ENCODE data around the gene TCIRG1. TPM values are rescaled to one million over a fixed set of nuclear protein-coding genes. Genes with fewer than 3 reads are reported as not detected.
A peak's percentile ranks its signal among the peaks of the same experiment; 100 is the strongest.
"Not testable (repeated sequence)": the region's sequence is repeated elsewhere in the genome, so short reads cannot be mapped to it uniquely, and the experiment has no call there.

Gene TCIRG1, protein sequence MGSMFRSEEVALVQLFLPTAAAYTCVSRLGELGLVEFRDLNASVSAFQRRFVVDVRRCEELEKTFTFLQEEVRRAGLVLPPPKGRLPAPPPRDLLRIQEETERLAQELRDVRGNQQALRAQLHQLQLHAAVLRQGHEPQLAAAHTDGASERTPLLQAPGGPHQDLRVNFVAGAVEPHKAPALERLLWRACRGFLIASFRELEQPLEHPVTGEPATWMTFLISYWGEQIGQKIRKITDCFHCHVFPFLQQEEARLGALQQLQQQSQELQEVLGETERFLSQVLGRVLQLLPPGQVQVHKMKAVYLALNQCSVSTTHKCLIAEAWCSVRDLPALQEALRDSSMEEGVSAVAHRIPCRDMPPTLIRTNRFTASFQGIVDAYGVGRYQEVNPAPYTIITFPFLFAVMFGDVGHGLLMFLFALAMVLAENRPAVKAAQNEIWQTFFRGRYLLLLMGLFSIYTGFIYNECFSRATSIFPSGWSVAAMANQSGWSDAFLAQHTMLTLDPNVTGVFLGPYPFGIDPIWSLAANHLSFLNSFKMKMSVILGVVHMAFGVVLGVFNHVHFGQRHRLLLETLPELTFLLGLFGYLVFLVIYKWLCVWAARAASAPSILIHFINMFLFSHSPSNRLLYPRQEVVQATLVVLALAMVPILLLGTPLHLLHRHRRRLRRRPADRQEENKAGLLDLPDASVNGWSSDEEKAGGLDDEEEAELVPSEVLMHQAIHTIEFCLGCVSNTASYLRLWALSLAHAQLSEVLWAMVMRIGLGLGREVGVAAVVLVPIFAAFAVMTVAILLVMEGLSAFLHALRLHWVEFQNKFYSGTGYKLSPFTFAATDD
- total RNA-seq (100 to 1,000 TPM; 149 to 164 TPM), polyA plus RNA-seq (10 to 100 TPM; 19.9 to 24.2 (median 20.9) TPM), total RNA-seq (57.8 to 115 (median 76.4) reads per million in 6 experiments)

DNA sequence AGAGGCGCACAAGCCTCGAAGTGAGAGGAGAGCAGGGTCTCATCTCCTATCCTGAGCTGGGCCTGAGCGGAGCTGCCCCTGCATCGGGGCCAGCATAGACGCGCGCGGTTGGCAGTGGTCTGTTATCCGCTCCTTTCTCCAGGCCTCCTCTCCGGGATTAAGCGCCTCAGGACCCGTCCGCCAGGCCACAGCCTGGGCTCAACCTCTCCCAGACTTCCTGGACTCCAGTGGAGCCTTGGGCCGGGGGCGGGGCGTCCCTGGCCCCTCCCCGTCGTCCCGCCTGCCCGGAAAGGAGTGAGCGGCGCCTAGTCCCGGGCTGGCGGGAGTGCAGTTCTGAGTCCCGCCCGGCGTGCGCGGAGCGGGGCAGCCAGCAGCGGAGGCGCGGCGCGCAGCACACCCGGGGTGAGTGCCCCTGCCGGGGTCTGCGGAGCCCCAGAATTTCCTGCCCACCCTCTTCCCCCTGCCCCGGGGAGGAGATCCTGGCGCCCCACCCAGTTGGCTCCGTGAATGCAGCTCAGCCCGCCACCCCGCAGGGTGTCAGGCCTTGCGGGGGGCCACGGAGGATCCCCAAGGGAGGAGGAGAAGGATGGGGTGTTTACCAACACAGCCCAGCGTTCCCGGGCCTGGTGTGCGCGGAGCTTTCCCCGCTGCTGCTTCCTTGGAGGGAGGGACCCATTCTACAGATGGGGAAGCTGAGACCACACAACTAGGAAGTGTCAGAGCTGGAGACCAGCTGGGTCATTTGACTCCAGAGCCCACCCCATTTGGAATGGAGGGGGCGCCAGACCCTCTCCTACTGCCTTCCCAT, at the start of gene TCIRG1:
Gene TCIRG1 (plus strand): TSS at position 308 of the 808 bp plus-strand sequence. CDS start 2,247 bp downstream, outside the sequence.
- no peaks in the 10 kb centered on the region for H3K27me3 Mint-ChIP-seq
- peaks cover 0 to 12% (median 0%) of the 10 kb centered on the region in 3 donors for H3K36me3 Mint-ChIP-seq
- peak within 1 kb of the TSS; percentile 80 to 96 (median 90) for H3K4me3 Mint-ChIP-seq
- DNase-seq (peak in 8 of 10 donors; percentile 30 to 58 (median 44)), ATAC-seq (peak; percentile 59 to 72)
- peak within 1 kb of the TSS; percentile 91 to 97 (median 94) for H3K27ac Mint-ChIP-seq
- H3K9me3 Mint-ChIP-seq, result no peaks in the 10 kb centered on the region
- POLR2A ChIA-PET, result interaction anchor here (1.1 to 3.5 kb wide), 6 partner anchors 8 to 172 kb away, joined by 3 to 23 read pairs (median 6); partner anchors contain the start of gene NDUFS8
- H3K4me1 Mint-ChIP-seq, result peaks cover 15 to 40% (median 38%) of the 10 kb centered on the region in 4 donors

DNA sequence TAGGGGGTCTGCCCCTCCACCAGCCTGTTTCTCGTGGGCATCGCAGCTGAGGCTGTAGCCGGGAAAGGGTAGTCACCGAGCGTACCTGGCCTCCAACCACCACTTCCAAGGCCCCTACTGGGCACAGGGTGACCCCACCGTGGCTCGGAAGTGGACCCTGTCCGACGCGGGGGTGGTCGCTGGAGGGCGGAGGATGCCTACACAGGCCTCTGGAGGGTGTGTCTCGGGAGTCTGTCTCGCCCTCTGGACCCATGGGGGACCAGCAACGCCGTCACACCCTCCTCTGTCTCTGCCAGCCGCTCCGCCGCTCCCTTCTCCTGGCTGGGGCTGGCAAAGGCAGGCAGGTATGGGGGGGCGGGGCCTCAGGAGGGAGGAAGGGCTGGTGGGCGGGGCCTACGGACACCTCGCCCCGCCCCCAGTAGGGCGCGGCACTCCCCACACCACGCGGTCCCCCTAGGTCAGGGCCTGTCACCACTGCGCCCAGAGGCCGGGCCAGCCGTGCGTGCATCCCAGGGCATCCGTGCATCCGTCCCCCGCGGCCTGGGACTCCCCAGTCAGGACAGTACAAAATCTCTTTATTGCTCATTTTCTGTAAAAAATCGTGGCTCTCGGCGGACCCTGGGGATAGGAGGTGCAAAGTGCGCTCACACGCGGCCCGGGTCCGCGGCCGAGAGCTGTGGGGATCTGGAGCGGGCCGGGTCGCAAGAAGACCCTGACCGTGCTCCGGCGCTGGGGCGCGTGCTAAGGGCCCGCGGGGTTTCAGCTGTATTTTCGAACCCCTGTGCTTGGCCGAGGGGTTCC, 48.1 kb upstream of the TCIRG1 start:
- H3K27me3 Mint-ChIP-seq, H3K9me3 Mint-ChIP-seq, H3K4me3 Mint-ChIP-seq, H3K36me3 Mint-ChIP-seq, DNase-seq, H3K4me1 Mint-ChIP-seq, ATAC-seq, POLR2A ChIA-PET, H3K27ac Mint-ChIP-seq: not testable (repeated sequence)

DNA sequence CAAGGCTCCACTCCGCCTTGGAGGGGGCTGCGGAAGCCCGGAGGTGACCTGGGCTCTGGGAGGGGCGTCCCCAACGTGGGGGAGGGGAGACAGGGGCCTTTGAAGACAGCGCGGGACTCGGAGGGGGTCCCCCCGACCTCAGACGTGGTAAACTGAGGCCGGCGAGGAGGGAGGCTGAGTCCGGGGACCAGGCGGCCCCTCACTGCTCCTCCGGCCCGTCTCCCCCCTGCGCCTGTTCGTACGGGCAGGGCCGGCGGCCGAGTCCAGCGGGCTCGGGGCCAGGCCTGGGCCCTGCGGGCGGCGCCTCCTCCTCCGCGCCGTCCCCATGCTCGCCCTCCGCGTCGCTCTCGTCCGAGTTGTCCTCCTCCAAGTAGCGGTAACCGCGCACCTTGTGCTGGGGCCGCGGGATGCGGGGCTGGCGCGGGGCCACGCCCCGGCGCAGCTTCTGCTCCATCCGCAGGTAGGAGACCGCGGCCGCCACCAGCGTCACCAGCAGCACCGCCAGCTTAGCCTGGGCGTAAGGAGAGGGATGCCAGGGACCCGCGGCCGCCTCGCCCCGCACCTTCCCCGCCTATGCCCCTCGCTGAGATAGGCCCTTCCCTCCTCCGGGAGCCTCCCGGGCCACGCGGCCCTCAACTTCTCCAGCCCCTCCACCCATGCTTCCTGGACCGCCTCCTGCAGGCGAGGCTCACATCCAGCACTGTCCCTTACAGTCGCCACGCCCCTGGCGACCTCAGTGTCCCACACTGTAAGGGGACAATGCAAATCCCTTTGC, 47.3 kb upstream of the TCIRG1 start:
- H3K27ac Mint-ChIP-seq, H3K9me3 Mint-ChIP-seq, H3K27me3 Mint-ChIP-seq, DNase-seq, ATAC-seq, POLR2A ChIA-PET, H3K36me3 Mint-ChIP-seq, H3K4me1 Mint-ChIP-seq: not testable (repeated sequence)
- H3K4me3 Mint-ChIP-seq, result peak overlapping the region in 3 of 10 donors; percentile 21 to 67 (median 57)

DNA sequence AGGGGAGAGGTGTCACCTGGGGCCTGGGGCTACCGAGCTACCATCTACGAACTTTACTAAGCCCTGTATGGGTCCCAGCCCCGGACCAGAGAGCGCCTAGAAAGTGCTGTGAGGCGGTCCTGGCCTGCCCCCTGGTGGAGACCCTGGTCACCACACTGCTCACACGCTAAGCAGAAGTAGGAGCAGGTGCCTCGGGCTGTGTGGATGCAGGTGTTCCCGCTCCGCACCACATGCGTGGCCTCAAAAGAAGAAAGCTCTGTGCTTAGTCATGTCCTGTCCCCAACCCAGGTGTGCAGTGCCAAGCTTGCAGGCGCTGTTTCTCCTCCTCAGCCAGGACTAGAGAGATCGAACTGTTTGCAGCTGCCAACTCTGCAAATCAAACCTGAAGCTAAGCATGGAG, 45.0 kb upstream of the TCIRG1 start:
- Mint-ChIP-seq H3K4me1 (peaks cover 20 to 32% (median 29%) of the 10 kb centered on the region in 4 donors), H3K4me3 (peak overlapping the region in 2 of 10 donors; percentile 30 to 41), H3K27ac (peak overlapping the region in 2 of 10 donors; percentile 44 to 62)
- H3K36me3 Mint-ChIP-seq, H3K27me3 Mint-ChIP-seq, H3K9me3 Mint-ChIP-seq, POLR2A ChIA-PET: not testable (repeated sequence)
- peak; percentile 30 to 37 for ATAC-seq
- peak in 7 of 10 donors; percentile 15 to 49 (median 43) for DNase-seq

DNA sequence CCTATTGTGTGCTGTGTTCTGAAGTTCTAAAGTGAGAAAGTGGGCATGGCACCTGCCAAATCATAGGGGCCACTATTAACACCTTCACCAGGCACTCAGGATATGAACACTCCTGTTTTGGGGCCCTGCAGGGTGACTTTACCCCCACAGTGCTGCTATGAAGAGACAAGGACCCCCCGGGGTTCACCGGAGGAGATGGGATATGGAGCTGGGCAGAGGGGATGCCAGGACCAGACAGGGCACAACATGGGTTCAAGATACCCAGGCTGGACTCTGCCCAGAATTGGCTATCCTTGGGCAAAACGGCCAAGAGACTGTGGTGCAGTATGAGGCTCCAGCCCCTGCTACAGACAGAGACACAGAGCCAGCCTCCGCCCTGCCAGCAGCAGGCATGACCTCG, 44.4 kb upstream of the TCIRG1 start:
- POLR2A ChIA-PET, DNase-seq, H3K36me3 Mint-ChIP-seq, H3K27ac Mint-ChIP-seq, H3K9me3 Mint-ChIP-seq, H3K27me3 Mint-ChIP-seq, ATAC-seq, H3K4me3 Mint-ChIP-seq: not testable (repeated sequence)
- H3K4me1 Mint-ChIP-seq, result peaks cover 20 to 34% (median 30%) of the 10 kb centered on the region in 4 donors

DNA sequence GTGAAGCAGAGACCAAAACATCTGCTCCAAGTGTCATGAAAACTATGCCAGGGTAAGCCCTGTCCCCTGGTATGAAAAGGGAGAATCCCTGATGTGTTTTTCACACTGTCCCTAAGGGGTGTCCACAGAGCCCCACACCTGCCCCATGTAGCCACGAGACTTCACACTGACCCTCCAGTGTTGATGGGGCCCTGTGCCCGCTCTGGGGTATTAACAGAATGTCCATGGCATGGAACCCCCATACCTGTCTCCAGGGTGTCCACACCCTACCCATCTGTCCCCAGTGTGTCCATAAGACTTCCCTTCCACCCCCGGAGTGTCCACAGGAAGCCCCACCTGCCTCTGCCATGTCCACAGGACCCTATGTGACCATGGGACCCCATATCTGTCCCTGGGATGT, 43.7 kb upstream of the TCIRG1 start:
- ATAC-seq, H3K27me3 Mint-ChIP-seq, POLR2A ChIA-PET, H3K36me3 Mint-ChIP-seq, DNase-seq, H3K27ac Mint-ChIP-seq, H3K4me3 Mint-ChIP-seq, H3K9me3 Mint-ChIP-seq: not testable (repeated sequence)
- peaks cover 20 to 34% (median 31%) of the 10 kb centered on the region in 4 donors for H3K4me1 Mint-ChIP-seq

DNA sequence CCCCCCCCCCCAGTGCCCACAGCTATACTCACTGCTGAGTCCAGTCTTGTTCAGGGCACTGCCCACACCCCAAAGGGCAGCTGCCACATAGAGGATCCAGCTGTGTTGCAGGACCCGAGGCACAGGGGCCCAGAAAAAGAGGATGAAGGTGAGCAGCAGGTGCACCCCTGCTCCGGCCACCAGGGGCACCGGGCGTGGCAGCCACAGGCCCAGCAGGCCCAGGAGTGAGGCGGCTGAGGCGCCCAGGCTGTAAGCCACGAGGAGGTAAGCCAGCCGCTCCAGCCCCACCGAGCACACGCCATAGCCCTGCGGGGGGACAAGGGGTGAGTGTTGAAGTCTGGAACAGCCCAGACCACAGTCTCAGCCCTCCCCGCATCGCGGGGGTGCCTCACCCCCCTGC, 43.2 kb upstream of the TCIRG1 start:
- H3K36me3 Mint-ChIP-seq, DNase-seq, POLR2A ChIA-PET, H3K27me3 Mint-ChIP-seq, H3K4me3 Mint-ChIP-seq, ATAC-seq, H3K9me3 Mint-ChIP-seq, H3K27ac Mint-ChIP-seq: not testable (repeated sequence)
- peaks cover 20 to 34% (median 31%) of the 10 kb centered on the region in 4 donors for H3K4me1 Mint-ChIP-seq

DNA sequence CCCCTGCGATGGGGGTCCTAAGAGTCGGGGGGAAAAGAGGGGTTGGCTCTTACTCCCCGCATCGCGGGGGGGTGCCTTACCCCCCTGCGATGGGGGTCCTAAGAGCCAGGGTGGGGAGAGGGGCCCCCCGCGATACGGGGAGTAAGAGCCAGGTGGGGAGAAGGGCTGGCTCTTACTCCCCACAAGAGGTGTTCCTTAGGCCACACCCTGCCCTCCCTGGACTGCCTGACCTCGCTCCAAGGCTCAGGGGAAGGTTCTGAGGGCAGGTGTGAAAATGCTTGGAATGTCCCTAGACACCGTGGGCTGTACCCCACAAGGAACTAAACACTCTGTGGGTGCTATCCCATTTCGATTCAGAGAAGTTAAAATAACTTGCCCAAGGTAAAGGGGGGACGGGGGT, 42.8 kb upstream of the TCIRG1 start:
- Mint-ChIP-seq H3K9me3 (no peaks in the 10 kb centered on the region), H3K36me3 (peaks cover 0 to 2% (median 0%) of the 10 kb centered on the region in 3 donors), H3K4me3 (no peak overlapping the region), H3K27ac (peak overlapping the region in 1 of 10 donors; percentile 29), H3K4me1 (peaks cover 20 to 34% (median 31%) of the 10 kb centered on the region in 4 donors), H3K27me3 (peaks cover 0 to 2% (median 0%) of the 10 kb centered on the region in 5 donors)
- ATAC-seq (no peak), DNase-seq (no peak)
- POLR2A ChIA-PET, result no interaction called here

DNA sequence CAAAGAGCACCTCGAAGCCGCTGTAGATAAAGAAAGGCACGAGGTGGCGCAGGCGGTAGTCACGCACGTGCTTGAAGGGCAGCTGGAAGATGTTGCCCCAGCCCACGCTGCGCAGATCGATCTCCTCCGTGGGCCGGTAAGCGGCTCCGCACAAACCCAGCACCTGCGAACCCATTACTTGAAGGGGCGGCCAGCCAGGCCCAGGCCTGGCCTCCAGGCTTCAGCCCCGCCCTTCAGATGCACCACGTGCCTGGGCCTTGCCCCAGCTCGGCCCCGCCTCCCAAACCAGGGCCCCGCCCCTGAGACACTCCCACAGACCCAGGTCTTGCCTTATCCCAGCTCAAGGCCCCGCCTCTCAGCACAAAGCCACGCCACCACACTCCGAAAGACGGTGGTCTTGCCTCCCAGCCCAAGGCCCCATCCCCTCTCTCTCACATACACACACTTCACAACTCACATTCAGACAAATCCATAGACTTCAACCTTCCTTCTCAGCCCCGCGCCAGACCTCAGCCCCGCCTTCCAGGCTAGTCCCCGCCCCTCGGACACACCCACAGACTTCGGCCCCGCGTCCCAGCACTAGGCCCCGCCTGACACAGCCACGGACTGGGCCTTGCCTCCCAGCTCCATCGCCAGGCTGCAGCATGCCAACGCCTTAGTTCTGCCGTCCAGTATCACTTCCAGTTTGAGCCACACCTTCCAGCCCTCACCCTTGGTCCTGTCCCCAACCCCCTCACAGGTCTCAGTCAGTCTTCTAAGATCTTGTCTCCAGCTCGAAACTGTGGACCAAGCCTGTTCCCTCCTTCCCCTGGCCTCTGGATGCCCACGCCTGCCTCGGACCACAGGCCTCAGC, 42.0 kb upstream of the TCIRG1 start:
- ATAC-seq (peak in 1 of 2 donors; percentile 44), DNase-seq (peak in 1 of 10 donors; percentile 31)
- Mint-ChIP-seq H3K4me1 (peaks cover 20 to 39% (median 30%) of the 10 kb centered on the region in 4 donors), H3K9me3 (no peaks in the 10 kb centered on the region), H3K27me3 (peaks cover 0 to under 1% (median 0%) of the 10 kb centered on the region in 5 donors), H3K4me3 (peak overlapping the region in 1 of 10 donors; percentile 63), H3K36me3 (peaks cover 0 to 2% (median 0%) of the 10 kb centered on the region in 3 donors), H3K27ac (peak overlapping the region in 3 of 10 donors; percentile 22 to 75 (median 69))
- POLR2A ChIA-PET, result no interaction called here

DNA sequence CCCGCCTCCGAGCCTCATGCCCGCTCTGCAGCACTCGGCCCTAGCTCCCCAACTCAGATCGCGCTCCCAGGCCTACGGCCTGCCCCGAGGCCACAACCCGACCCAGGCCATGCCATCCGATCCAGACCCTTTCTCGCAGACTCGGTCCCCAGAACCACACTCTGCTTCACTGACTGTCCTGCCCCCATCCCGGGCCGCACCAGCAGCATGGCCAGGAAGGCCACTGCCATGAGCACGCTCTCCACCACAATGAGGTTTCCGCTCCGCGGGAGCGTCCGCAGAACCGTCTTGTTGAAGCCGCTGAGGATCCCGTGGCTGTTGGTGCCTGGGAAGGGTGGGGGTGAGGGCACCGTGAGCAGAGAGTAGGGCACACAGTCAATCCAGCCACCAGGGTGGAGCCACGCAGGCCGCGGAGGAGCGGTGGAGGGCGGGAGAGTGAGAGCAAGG, 41.3 kb upstream of the TCIRG1 start:
- Mint-ChIP-seq H3K27me3 (no peaks in the 10 kb centered on the region), H3K36me3 (peaks cover 0 to 3% (median 0%) of the 10 kb centered on the region in 3 donors), H3K27ac (peak overlapping the region in 4 of 10 donors; percentile 22 to 71 (median 64)), H3K4me1 (peaks cover 22 to 44% (median 35%) of the 10 kb centered on the region in 4 donors), H3K9me3 (no peaks in the 10 kb centered on the region), H3K4me3 (peak overlapping the region in 1 of 10 donors; percentile 17)
- POLR2A ChIA-PET, result no interaction called here
- DNase-seq (no peak), ATAC-seq (no peak)
